Vagina (tissue), 2 donors: ENCODE measurements around the gene PLXDC1. TPM values are rescaled to one million over a fixed set of nuclear protein-coding genes. Genes with fewer than 3 reads are reported as not detected.
"Not testable (repeated sequence)": the region's sequence is repeated elsewhere in the genome, so short reads cannot be mapped to it uniquely, and the experiment has no call there.

Source experiments
- DNase-seq, 2 donors: peaks; one replicate each; pipeline ENCODE4 v3.0.0-alpha.2; 2017; ENCODE audit errors: extremely low spot score in 2 of 2
- H3K27ac ChIP-seq: fragments of 200-600 bp; sonication (generic); one replicate; pipeline ENCODE4 v1.5.1; 2019
- H3K27me3 ChIP-seq: fragments of 200-600 bp; sonication (generic); one replicate; pipeline ENCODE4 v1.5.1; 2019
- H3K36me3 ChIP-seq, 2 donors: fragments of 200-600 bp; sonication (generic); one replicate each; pipeline ENCODE4 v1.5.1; 2017 to 2019
- H3K4me1 ChIP-seq: fragments of 200-600 bp; sonication (generic); one replicate; pipeline ENCODE4 v1.5.1; 2019
- H3K4me3 ChIP-seq, 2 donors: fragments of 200-600 bp; sonication (generic); 1 replicate in 1 of 2; 2 replicates in 1 of 2; pipeline ENCODE4 v1.5.1; 2016 to 2019
- H3K9me3 ChIP-seq: fragments of 200-600 bp; sonication (generic); one replicate; pipeline ENCODE4 v1.5.1; 2019
- CTCF ChIP-seq, 3 experiments: fragments of 450-650 bp in 2 of 3; fragments of 200-600 bp in 1 of 3; sonication (generic) in 1 of 3; IDR thresholded peaks; one replicate each; pipeline ENCODE4 v1.5.1; 2017 to 2019; ENCODE audit warnings: antibody characterized with exemption in 3 of 3, mild to moderate bottlenecking in 2 of 3, moderate library complexity in 2 of 3
- POLR2A ChIP-seq, 2 donors: fragments of 450-650 bp; IDR thresholded peaks; one replicate each; pipeline ENCODE4 v1.6.1; 2017; ENCODE audit warnings: antibody characterized with exemption in 2 of 2, mild to moderate bottlenecking in 2 of 2, moderate library complexity in 2 of 2
- POLR2AphosphoS5 ChIP-seq, 2 donors: sonication (generic); formaldehyde crosslinking; IDR thresholded peaks; one replicate each; pipeline ENCODE4 v1.9.0; 2017; ENCODE audit warnings: antibody characterized with exemption in 2 of 2, mild to moderate bottlenecking in 2 of 2, low read depth in 1 of 2; ENCODE audit not compliant: insufficient read depth in 1 of 2
- intact Hi-C: fragments of 100-400 bp; cut with DNase I; formaldehyde crosslinking; loops from one replicate; pipeline ENCODE4 v1.15.1; 2023
- total RNA-seq: library from RNA; depleted of rRNA; stranded (reverse); fragments of >200 nt; gene quantifications from one replicate; pipeline ENCODE4 v1.2.3, GENCODE V29; 2016

Gene PLXDC1
- total RNA-seq, 1 donor from 2014 or later = 6.6 TPM

- intact Hi-C loops = no loop called here
- Histone ChIP-seq H3K4me1 (peaks cover 10% of the 10 kb centered on the region), H3K27me3 (no peaks in the 10 kb centered on the region), H3K4me3 (no peak overlapping the region), H3K27ac (no peak overlapping the region), H3K36me3 (no peaks in the 10 kb centered on the region), H3K9me3 (no peaks in the 10 kb centered on the region)
- TF ChIP-seq POLR2AphosphoS5 (IDR thresholded peaks at IDR 0.05; ENCODE audit: insufficient read depth in 1 of 2, low read depth in 1 of 2) = no peak
- TF ChIP-seq POLR2A (IDR thresholded peaks at IDR 0.05) = no peak
- TF ChIP-seq CTCF (IDR thresholded peaks at IDR 0.05) = no peak
- DNase-seq = no peak
Measured at GRCh38 chr17:39170558-39170957, 19.1 kb upstream of the PLXDC1 start.

- intact Hi-C loops = no loop called here
- Histone ChIP-seq H3K27me3 (no peaks in the 10 kb centered on the region), H3K4me1 (peaks cover 15% of the 10 kb centered on the region), H3K36me3 (no peaks in the 10 kb centered on the region), H3K9me3 (no peaks in the 10 kb centered on the region), H3K4me3 (no peak overlapping the region), H3K27ac (no peak overlapping the region)
- TF ChIP-seq POLR2A (IDR thresholded peaks at IDR 0.05) (no peak), CTCF (IDR thresholded peaks at IDR 0.05) (no peak), POLR2AphosphoS5 (IDR thresholded peaks at IDR 0.05; ENCODE audit: insufficient read depth in 1 of 2, low read depth in 1 of 2) (no peak)
- DNase-seq = no peak
Measured at GRCh38 chr17:39170109-39170508, 18.7 kb upstream of the PLXDC1 start.

- H3K4me1 ChIP-seq = peaks cover 18% of the 10 kb centered on the region
- H3K36me3 ChIP-seq = no peaks in the 10 kb centered on the region
- no peak for DNase-seq
- TF ChIP-seq CTCF (IDR thresholded peaks at IDR 0.05) = no peak
- no peak for TF ChIP-seq POLR2AphosphoS5 (IDR thresholded peaks at IDR 0.05; ENCODE audit: insufficient read depth in 1 of 2, low read depth in 1 of 2)
- no peak for TF ChIP-seq POLR2A (IDR thresholded peaks at IDR 0.05)
- no peak overlapping the region for H3K4me3 ChIP-seq
- no peaks in the 10 kb centered on the region for H3K27me3 ChIP-seq
- no peaks in the 10 kb centered on the region for H3K9me3 ChIP-seq
- no peak overlapping the region for H3K27ac ChIP-seq
- intact Hi-C loops = loop anchor here (10.0 kb wide), 1 partner anchor 75 kb away; no protein-coding TSS in a partner anchor
Measured at GRCh38 chr17:39169518-39169917, 18.1 kb upstream of the PLXDC1 start.

GRCh38 chr17:39169101-39169500 lies 17.7 kb upstream of the PLXDC1 start:
- Histone ChIP-seq H3K27me3 (no peaks in the 10 kb centered on the region), H3K27ac (no peak overlapping the region), H3K4me3 (no peak overlapping the region), H3K36me3 (no peaks in the 10 kb centered on the region), H3K4me1 (peaks cover 22% of the 10 kb centered on the region), H3K9me3 (no peaks in the 10 kb centered on the region)
- intact Hi-C loops = loop anchor here (10.0 kb wide), 1 partner anchor 76 kb away; no protein-coding TSS in a partner anchor
- no peak for TF ChIP-seq POLR2AphosphoS5 (IDR thresholded peaks at IDR 0.05; ENCODE audit: insufficient read depth in 1 of 2, low read depth in 1 of 2)
- TF ChIP-seq CTCF (IDR thresholded peaks at IDR 0.05) = no peak
- no peak for TF ChIP-seq POLR2A (IDR thresholded peaks at IDR 0.05)
- no peak for DNase-seq

- not testable (repeated sequence) for H3K27me3 ChIP-seq, H3K4me3 ChIP-seq, H3K9me3 ChIP-seq, H3K36me3 ChIP-seq, H3K27ac ChIP-seq, DNase-seq
- intact Hi-C loops = loop anchor here (10.0 kb wide), 1 partner anchor 76 kb away; no protein-coding TSS in a partner anchor
- peaks cover 25% of the 10 kb centered on the region for H3K4me1 ChIP-seq
Measured at GRCh38 chr17:39168503-39168902, 17.1 kb upstream of the PLXDC1 start.
